GM06990 (cell line): ENCODE results near the gene MRE11.

ENCODE experiments used
- DNase-seq: peaks from one replicate; pipeline ENCODE4 v3.0.0-alpha.2; 2011; ENCODE audit not compliant: insufficient read length; ENCODE audit errors: extremely low read depth
- H3K27me3 ChIP-seq: replicated peaks from 2 replicates; pipeline ENCODE4 v1.6.0; 2011; ENCODE audit warnings: low read length; ENCODE audit not compliant: control insufficient read depth, insufficient read depth
- H3K36me3 ChIP-seq: 2 replicates; pipeline ENCODE4 v1.5.1; 2011; ENCODE audit warnings: low read length; ENCODE audit not compliant: control insufficient read depth, insufficient read depth
- H3K4me3 ChIP-seq: replicated peaks from 2 replicates; pipeline ENCODE4 v1.5.1; 2011; ENCODE audit warnings: low read depth, mild to moderate bottlenecking, control low read depth, low read length
- TF ChIP-seq, protein P1 (sequence below): IDR thresholded peaks from 2 replicates; pipeline ENCODE4 v1.5.1; 2011; ENCODE audit warnings: low read length, control low read depth, mild to moderate bottlenecking, inconsistent platforms; ENCODE audit not compliant: insufficient read depth, poor library complexity, severe bottlenecking

MRE11 gene

GRCh38 chr11:94493281-94494125 is at the start of gene MRE11, which contains the start of gene ANKRD49:
Gene MRE11 (minus strand): TSS chr11:94493844. CDS start chr11:94492801, 1,043 bp downstream.
Gene ANKRD49 (plus strand): TSS chr11:94493984. CDS start chr11:94496694, 2,710 bp downstream.
- Histone ChIP-seq H3K27me3 (no peaks in the 10 kb centered on the region), H3K4me3 (peak within 1 kb of the TSS; percentile 90), H3K36me3 (peaks cover 11% of the 10 kb centered on the region)
- DNase-seq = peak; percentile 99
- TF ChIP-seq, protein P1, sequence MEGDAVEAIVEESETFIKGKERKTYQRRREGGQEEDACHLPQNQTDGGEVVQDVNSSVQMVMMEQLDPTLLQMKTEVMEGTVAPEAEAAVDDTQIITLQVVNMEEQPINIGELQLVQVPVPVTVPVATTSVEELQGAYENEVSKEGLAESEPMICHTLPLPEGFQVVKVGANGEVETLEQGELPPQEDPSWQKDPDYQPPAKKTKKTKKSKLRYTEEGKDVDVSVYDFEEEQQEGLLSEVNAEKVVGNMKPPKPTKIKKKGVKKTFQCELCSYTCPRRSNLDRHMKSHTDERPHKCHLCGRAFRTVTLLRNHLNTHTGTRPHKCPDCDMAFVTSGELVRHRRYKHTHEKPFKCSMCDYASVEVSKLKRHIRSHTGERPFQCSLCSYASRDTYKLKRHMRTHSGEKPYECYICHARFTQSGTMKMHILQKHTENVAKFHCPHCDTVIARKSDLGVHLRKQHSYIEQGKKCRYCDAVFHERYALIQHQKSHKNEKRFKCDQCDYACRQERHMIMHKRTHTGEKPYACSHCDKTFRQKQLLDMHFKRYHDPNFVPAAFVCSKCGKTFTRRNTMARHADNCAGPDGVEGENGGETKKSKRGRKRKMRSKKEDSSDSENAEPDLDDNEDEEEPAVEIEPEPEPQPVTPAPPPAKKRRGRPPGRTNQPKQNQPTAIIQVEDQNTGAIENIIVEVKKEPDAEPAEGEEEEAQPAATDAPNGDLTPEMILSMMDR = no peak

- TF ChIP-seq, protein P1 = no peak
- Histone ChIP-seq H3K36me3 (no peaks in the 10 kb centered on the region), H3K27me3 (no peaks in the 10 kb centered on the region), H3K4me3 (no peak overlapping the region)
- DNase-seq = no peak
Observed at GRCh38 chr11:94539420-94539819, 45.8 kb upstream of the MRE11 start.

DNA sequence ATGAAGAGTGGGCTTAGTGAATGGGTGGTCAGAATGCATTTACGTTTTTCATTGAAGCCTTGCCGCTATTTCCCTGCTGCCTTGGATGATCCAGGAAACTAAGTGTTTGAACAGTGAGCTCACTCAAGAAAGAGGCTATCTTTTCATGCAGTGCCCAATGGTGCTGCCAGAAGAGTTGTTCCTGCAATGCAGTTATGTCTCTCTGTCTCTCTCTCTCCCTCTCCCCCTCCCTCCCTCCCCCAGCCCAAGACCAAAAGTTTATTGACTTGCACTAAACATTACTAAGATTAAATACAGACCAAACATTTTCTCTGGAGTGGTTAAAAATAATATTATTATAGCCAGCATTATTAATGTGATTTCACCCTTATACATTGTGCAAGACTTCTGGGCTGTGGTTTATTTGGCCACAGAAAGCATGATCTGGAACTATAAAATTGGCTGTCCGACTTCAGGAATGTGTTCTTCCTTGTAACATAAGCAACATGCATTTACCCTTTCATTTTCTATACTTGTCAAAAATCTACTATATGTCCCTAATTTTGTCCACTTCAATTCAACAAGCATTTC is 43.5 kb upstream of the MRE11 start:
- Histone ChIP-seq H3K36me3 (no peaks in the 10 kb centered on the region), H3K4me3 (no peak overlapping the region), H3K27me3 (no peaks in the 10 kb centered on the region)
- TF ChIP-seq, protein P1 = no peak
- no peak for DNase-seq

DNA sequence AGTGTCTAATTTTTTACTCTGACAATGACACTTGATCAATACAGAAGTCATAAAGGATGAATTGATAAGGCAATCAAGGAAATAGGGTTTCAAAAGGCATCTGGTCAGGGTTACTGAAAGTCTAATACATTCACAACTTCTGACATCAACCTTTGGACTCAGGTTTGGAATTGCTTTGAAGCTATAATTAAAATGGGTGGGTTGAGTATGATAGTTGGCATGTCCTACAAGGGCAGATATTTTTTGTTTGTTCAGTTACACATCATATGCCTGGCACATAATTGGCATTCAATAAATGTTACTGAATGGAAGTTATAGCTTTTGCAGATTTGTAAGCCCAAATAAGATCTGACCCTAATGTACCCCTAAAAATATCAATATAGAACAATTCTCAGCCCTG is 42.7 kb upstream of the MRE11 start:
- no peak for DNase-seq
- Histone ChIP-seq H3K36me3 (no peaks in the 10 kb centered on the region), H3K4me3 (no peak overlapping the region), H3K27me3 (no peaks in the 10 kb centered on the region)
- TF ChIP-seq, protein P1 = no peak

- DNase-seq = no peak
Observed at GRCh38 chr11:94533696-94534630, 40.3 kb upstream of the MRE11 start.

More at GRCh38 chr11:94533696-94534630, 40.3 kb upstream of the MRE11 start:
- H3K27me3 ChIP-seq = no peaks in the 10 kb centered on the region
- H3K4me3 ChIP-seq = no peak overlapping the region
- TF ChIP-seq, protein P1 = no peak
- no peaks in the 10 kb centered on the region for H3K36me3 ChIP-seq
